HG03060 (cell line): ENCODE measurements around the gene FBXW7.
A peak's percentile ranks its signal among the peaks of the same experiment; 100 is the strongest.

ENCODE experiments used
- ATAC-seq: cut with Tn5 transposase; IDR thresholded peaks from one replicate; pipeline ENCODE4 v1.9.1; 2021; ENCODE audit warnings: low read depth, moderate number of reproducible peaks; ENCODE audit not compliant: unreplicated experiment

Gene FBXW7

DNA sequence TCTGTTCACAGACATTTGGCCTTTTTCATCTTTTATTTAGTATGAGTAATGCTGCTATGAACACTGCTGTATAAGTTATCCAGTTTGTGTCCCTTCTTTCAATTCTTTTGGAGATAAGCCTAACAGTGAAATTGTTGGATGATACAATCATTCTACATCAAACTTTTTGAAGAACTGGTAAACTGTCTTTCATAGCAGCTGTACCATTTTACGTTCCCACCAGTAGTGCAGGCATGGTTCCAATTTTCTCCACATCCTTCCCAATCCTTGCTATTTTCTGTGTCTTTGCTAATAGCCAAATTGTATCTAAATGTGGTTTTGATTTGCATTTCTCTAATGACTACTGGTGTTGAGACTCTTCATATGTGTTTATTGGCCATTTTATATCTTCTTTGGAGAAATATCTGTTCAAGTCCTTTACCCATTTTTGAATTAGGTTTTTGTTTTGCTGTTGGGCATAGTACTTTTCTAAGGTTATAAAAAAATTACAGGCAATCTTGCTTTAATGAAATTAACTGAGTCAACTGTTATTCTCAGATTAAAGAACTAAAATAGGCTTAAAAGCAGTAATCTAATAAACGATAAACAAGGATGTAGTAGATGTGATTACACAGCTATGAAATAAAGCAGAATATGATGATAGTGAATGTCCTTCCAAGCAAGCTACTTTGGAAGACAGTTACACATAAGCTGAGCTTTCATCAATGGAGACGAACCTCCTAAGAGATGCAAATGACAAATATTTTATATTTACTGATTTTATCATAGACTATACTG is 57.2 kb downstream of the FBXW7 start:
- no peak for ATAC-seq

GRCh38 chr4:152476796-152477195 is 59.1 kb downstream of the FBXW7 start:
- ATAC-seq: no peak

- ATAC-seq: no peak
Observed at GRCh38 chr4:152471251-152471792, 64.6 kb downstream of the FBXW7 start.

DNA sequence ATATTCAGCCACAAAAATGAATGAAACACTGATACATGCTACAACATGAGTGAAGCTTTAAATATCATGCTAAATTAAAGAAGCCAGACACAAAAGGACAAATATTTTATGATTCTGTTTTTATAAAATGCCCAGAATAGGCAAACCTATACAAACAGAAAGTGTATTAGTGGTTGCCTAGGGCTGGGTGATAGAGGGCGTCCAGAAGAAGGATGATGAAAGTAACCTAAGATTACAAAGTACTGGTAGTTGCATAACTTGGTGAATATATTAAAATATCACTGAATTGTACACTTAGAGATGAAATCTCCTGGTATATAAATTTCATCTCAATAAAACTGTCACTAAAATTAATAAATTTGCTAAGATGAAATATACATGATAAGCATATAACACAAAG is 67.5 kb downstream of the FBXW7 start:
- ATAC-seq: no peak

DNA sequence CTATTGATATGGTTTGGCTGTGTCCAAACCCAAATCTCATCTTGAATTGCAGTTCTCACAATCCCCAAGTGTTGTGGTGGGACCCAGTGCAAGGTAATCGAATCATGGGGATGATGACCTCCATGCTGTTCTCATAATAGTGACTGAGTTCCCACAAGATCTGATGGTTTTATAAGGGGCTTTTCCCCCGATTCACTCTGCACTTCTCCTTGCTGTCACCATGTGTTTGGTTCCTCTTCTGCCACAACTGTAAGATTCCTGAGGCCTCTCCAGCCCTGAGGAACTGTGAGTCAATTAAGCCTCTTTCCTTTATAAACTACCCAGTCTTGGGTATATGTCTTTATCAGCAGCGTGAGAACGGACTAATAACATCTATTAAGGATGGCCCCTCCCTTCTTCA is 68.8 kb downstream of the FBXW7 start:
- no peak for ATAC-seq

DNA sequence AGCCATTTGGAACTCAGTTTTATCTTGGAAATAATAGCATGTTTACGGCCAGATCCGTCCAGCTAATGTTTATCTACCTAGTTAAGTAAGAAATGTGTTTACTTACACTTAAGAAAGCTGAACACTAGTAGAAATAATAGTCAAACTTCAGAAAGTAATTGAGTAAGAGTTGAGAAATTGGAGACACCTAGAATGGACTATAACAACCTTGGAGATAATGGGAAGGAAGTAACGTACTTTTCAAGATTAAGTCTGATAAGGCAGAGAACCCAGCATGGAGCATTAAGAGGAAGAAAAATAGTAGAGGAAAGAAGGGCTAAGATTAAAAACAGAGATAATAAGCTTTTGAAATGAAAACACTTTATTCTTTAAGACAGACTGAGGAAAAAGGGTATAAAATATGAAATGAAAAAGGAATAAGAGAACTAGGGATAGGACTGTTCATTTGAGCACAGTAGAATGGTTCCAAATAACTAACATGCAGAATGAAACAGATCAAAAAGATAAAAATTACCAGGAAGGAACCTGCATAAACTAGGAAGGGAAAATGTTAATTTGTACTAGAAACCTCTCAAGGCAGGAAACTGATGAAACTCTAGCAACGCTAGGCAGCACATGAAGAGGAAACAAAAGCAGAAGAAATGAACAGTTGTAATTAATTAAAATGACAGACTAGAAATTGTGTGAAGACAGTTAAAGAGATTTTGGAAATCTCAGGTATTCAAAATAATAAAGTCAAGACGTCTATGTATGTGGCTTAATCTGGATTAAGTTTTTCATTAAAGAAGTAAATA is 71.7 kb downstream of the FBXW7 start:
- ATAC-seq: no peak

GRCh38 chr4:152463562-152463961 is 72.3 kb downstream of the FBXW7 start:
- ATAC-seq: no peak

GRCh38 chr4:152462695-152463094 is 73.2 kb downstream of the FBXW7 start:
- no peak for ATAC-seq

GRCh38 chr4:152462047-152462446 is 73.8 kb downstream of the FBXW7 start:
- peak; percentile 49 for ATAC-seq

DNA sequence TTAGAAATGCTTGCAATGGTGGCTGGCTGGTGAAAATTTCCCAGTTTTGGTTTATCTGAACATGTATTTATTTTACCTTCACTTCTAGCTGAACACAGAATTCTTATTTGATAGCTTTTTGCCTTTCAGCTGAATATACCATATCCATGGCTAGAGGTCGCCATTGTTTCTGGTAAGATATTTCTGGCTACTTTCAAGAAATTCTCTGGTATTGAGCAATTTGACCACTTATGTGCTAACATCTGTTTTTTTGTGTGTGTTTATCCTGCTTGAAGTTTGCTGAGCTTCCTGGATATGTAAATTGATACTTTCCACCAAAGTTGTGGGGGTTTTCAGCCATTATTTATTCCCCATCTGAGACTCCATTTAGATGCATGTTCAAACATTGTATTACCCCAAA is 75.4 kb downstream of the FBXW7 start:
- ATAC-seq: no peak

DNA sequence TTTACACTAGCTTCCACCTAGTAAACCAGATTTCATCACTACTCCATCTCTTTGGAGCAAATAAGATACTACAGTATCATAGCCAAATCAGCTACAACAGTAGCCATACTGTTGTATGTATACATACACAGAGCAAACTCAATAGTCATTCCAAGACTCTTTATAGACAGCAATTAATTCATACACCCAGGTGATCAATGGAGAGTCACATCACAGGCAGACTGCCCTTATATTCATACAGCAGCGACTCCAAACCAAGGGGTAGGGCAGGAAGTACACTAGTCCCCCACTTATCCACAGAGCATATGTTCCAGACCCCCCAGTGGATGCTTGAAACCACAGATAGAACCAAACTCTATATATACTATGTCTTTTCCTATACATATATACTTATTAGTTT is 76.6 kb downstream of the FBXW7 start:
- no peak for ATAC-seq

DNA sequence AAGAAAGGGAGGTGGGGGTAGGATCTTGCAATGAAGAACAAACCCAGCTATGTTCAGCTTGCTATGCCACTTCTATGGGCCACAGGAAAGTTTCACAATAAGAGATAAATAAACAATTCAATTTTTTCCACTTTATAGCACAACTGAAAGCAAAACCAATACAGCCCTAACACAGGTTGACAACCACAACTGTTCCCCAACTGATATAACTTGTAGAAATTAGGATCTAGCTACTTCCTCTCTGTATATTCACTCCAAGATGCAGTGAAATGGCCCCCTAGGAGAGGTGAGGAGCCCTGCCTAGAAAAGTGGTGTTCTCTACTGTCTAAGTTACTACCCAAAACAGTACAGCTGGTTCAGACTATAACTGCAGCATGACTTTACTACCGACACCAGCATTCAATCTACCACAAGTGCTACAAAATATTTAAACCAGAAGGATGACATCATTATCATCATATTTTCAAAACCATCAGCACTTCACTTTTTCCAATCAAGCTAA is 77.0 kb downstream of the FBXW7 start:
- ATAC-seq: no peak

DNA sequence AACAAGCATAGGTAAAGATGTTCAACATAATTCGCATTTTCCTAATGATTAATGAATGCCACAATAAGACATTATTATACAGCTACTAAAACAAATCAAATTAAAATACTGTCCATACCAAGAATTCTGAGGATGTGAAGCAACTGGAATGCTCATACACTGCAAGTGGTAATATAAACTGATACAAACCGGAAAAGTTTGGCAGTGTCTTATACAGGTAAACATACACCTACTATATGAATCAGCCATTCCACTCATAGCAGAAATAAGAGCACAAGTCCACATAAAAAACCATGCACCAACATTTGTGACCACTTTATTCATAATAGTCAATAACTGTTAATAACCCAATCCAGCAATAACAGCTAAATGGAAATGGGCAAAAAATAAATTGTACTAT is 79.3 kb downstream of the FBXW7 start:
- no peak for ATAC-seq

DNA sequence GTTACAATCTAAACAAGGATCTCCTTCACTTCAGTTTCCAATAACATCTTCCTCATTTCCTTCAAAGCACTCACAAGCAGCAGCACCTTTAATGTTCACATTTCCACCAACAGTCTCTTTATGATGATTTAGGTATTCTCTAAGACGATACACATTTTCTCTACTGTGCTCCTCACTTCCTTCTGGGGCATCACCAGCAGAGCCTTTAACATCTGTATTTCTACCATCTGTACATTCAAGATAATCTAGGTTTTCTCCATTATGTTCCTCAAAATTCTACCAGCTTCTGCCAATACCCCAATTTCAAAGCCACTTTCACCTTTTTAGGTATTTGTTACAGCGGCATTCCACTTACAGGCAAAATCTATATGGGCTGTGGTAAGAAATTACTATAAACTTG is 80.6 kb downstream of the FBXW7 start:
- no peak for ATAC-seq

DNA sequence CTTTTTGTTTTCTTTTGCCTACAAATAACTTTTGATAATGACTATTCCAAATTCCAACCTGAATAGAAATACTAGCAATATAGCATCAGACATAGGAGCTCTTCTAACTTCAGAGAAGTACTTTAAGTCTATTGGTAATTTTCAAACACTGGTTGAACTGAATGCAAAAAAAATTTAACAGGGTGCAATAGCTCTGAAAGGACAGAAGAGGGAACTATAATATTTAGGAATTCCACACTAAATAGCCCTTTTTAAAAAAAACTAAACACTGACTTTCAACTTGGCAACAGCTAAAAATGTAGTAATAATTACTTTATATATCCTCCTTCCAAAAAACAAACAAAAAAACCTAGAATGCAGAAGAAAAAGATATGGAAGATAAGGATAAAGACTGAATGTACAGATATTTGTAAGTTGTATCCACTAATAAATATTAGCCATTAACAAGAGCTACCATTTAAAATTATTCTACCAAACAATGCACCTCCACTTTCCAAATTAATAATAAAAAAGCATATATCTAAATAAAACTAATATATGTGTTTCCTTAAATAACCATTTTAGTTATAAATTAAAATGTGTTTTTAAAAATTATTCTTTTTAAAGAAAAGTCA is 81.4 kb downstream of the FBXW7 start:
- ATAC-seq: no peak

DNA sequence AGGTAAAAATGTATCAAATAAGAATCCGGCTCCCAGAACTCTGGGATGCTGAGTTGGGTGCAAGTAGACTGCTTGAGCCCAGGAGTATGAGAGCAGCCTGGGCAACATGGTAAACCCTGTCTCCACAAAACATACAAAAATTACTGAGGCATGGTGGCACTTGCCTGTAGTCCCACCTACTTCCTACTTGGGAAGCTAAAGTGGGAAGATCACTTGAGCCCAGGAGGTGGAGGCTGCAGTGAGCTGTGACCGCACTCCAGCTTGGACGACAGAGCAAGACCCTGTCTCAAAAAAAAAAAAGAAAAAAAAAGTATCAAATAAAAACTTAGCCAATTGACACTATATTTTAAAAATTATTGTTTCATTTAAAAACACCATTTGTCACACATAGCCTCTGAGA is 84.4 kb downstream of the FBXW7 start:
- ATAC-seq: no peak

GRCh38 chr4:152448854-152449253 is 87.0 kb downstream of the FBXW7 start:
- ATAC-seq: no peak

- no peak for ATAC-seq
Observed at GRCh38 chr4:152448038-152448707, 87.7 kb downstream of the FBXW7 start.

DNA sequence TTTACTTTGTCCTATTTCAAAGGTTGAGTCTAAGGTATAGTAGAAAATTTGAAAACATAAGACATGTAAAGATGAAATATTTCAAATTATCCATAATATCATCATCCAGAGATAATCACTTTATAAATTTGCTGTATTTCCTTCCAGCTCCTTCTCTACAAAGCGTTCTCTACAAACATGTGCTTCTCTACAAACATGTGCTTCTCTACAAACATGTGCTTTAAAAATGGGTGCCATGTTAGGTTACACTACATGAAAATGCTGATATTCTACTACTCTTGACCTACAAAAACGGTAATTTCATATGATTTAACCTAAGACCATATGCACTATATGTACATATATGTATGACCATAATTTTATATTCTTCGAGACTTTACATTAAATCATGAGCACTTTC is 92.0 kb downstream of the FBXW7 start:
- ATAC-seq: no peak

DNA sequence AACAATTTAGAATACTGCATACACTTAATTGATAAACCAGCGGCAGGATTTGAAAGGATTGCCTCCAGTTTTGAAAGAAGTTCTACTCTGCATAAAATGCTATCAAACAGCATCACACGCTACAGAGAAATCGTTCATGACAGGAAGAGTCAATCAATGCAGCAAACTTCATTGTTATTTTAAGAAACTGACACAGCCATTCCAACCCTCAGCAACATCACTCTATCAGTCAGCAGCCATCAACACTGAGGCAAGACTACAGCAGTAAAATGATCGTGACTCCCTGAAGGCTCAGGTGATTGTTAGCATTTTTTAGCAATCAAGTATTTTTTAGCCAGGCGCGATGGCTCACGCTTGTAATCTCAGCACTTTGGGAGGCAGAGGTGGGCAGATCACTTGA is 98.3 kb downstream of the FBXW7 start:
- ATAC-seq: no peak

DNA sequence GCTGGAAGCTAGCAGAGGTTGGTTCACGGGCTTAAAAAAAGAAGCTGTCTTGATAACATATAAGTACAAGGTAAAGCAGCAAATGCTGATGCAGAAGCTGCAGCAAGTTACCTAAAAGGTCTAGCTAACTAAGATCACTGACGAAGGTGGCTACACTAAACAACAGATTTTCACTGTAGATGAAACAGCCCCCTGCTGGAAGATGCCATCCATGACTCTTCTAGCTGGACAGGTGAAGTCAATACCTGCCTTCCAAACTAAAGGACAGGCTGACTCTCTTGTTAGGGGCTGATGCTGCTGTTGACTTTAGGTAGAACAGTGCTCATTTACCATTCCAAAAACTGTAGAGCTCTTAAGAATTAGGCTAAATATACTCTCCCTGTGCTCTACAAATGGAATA is 99.5 kb downstream of the FBXW7 start:
- no peak for ATAC-seq
